Neural cell (in vitro differentiated cells): ENCODE measurements around the gene SERPINE2. TPM values are rescaled to one million over a fixed set of nuclear protein-coding genes. Genes with fewer than 3 reads are reported as not detected.

ENCODE experiments used
- H2AFZ ChIP-seq: fragments of 200-600, 300-800 bp; sonication (generic), shearing (Covaris generic); 2 replicates; pipeline ENCODE4 v1.6.0; 2014; ENCODE audit warnings: low read depth, mild to moderate bottlenecking, antibody characterized with exemption, low read length, moderate library complexity
- H3F3A ChIP-seq: fragments of 200-600 bp; shearing (Covaris generic); 2 replicates; pipeline ENCODE4 v1.6.1; 2016; ENCODE audit warnings: mild to moderate bottlenecking, moderate library complexity, mixed read lengths, antibody characterized with exemption, low read length; ENCODE audit not compliant: insufficient read depth, poor library complexity, severe bottlenecking
- H3K27ac ChIP-seq: fragments of 200-600, 300-800 bp; sonication (generic), shearing (Covaris generic); 2 replicates; pipeline ENCODE4 v1.5.1; 2014; ENCODE audit warnings: mild to moderate bottlenecking, low read length, moderate library complexity
- H3K27me3 ChIP-seq: fragments of 300-800, 200-600 bp; sonication (generic), shearing (Covaris generic); 2 replicates; pipeline ENCODE4 v1.6.0; 2014; ENCODE audit warnings: mild to moderate bottlenecking, low read depth, low read length, moderate library complexity; ENCODE audit not compliant: insufficient read depth
- H3K36me3 ChIP-seq: fragments of 300-800, 200-600 bp; sonication (generic), shearing (Covaris generic); 2 replicates; pipeline ENCODE4 v1.5.1; 2014; ENCODE audit warnings: mild to moderate bottlenecking, antibody characterized with exemption, low read length, moderate library complexity; ENCODE audit not compliant: insufficient read depth
- H3K4me2 ChIP-seq: fragments of 300-800, 200-600 bp; sonication (generic), shearing (Covaris generic); 2 replicates; pipeline ENCODE4 v1.6.0; 2014; ENCODE audit warnings: mild to moderate bottlenecking, low read length
- H3K4me3 ChIP-seq: fragments of 300-800, 200-600 bp; sonication (generic), shearing (Covaris generic); 2 replicates; pipeline ENCODE4 v1.5.1; 2014; ENCODE audit warnings: mild to moderate bottlenecking, low read length, moderate library complexity
- H3K79me2 ChIP-seq: fragments of 200-600 bp; shearing (Covaris generic); replicated peaks from 2 replicates; pipeline ENCODE4 v1.6.0; 2014; ENCODE audit warnings: mild to moderate bottlenecking, low read length, moderate library complexity; ENCODE audit not compliant: insufficient read depth
- H3K9ac ChIP-seq: fragments of 300-800, 200-600 bp; sonication (generic), shearing (Covaris generic); 2 replicates; pipeline ENCODE4 v1.6.1; 2016; ENCODE audit warnings: mild to moderate bottlenecking, low read length, mixed read lengths
- H3K9me2 ChIP-seq: fragments of 200-600 bp; shearing (Covaris generic); 2 replicates; pipeline ENCODE4 v1.6.1; 2016; ENCODE audit warnings: mild to moderate bottlenecking, low read length, mixed read lengths; ENCODE audit not compliant: insufficient read depth
- H3K9me3 ChIP-seq: fragments of 200-600, 300-800 bp; sonication (generic), shearing (Covaris generic); 2 replicates; pipeline ENCODE4 v1.6.1; 2016; ENCODE audit warnings: mild to moderate bottlenecking, mixed run types, low read length, moderate library complexity, mixed read lengths
- H4K20me1 ChIP-seq: fragments of 200-600 bp; shearing (Covaris generic); 2 replicates; pipeline ENCODE4 v1.6.1; 2016; ENCODE audit warnings: mild to moderate bottlenecking, mixed run types; ENCODE audit not compliant: insufficient read depth
- CTCF ChIP-seq: fragments of 450-650 bp; IDR thresholded peaks from 2 replicates; pipeline ENCODE4 v1.5.1; 2014; ENCODE audit warnings: antibody characterized with exemption, mild to moderate bottlenecking, moderate library complexity; ENCODE audit not compliant: poor library complexity, severe bottlenecking
- EP300 ChIP-seq: fragments of 450-650 bp; conservative IDR thresholded peaks from 2 replicates; pipeline ENCODE4 v1.6.1; 2014; ENCODE audit warnings: antibody characterized with exemption, mild to moderate bottlenecking, moderate library complexity; ENCODE audit not compliant: poor library complexity, severe bottlenecking
- EZH2 ChIP-seq: fragments of 200-600, 300-800 bp; shearing (Covaris generic), sonication (generic); IDR thresholded peaks from 2 replicates; pipeline ENCODE4 v1.6.1; 2014; ENCODE audit warnings: antibody characterized with exemption, low read length, borderline replicate concordance, mild to moderate bottlenecking; ENCODE audit not compliant: insufficient read depth, poor library complexity, severe bottlenecking
- MXI1 ChIP-seq: fragments of 450-650 bp; conservative IDR thresholded peaks from 2 replicates; pipeline ENCODE4 v1.6.1; 2014; ENCODE audit warnings: antibody characterized with exemption, mild to moderate bottlenecking; ENCODE audit not compliant: poor library complexity, severe bottlenecking
- POLR2AphosphoS5 ChIP-seq: IDR thresholded peaks from 2 replicates; pipeline ENCODE4 v1.6.1; 2012
- RAD21 ChIP-seq: fragments of 450-650 bp; conservative IDR thresholded peaks from 2 replicates; pipeline ENCODE4 v1.6.1; 2014; ENCODE audit warnings: antibody characterized with exemption, mild to moderate bottlenecking, moderate library complexity
- REST ChIP-seq: IDR thresholded peaks from 2 replicates; pipeline ENCODE4 v1.6.1; 2012; ENCODE audit warnings: borderline replicate concordance
- SMC3 ChIP-seq: fragments of 450-650 bp; conservative IDR thresholded peaks from 2 replicates; pipeline ENCODE4 v1.6.1; 2014; ENCODE audit warnings: antibody characterized with exemption, mild to moderate bottlenecking, moderate library complexity; ENCODE audit not compliant: poor library complexity
- TAF1 ChIP-seq: IDR thresholded peaks from 2 replicates; pipeline ENCODE4 v1.6.1; 2012; ENCODE audit warnings: low read depth
- polyA plus RNA-seq: library from polyadenylated mRNA; depleted of rRNA; stranded (reverse); fragments of >200 nt; gene quantifications from 2 replicates; pipeline ENCODE4 v1.2.3, GENCODE V29; 2014

Gene SERPINE2
- polyA plus RNA-seq, 1 donor from 2014 or later: 38.5 TPM

- Histone ChIP-seq H3K36me3 (no peaks in the 10 kb centered on the region), H3K9ac (no peak overlapping the region), H2AFZ (no peak overlapping the region), H3K9me3 (no peaks in the 10 kb centered on the region), H4K20me1 (no peaks in the 10 kb centered on the region), H3F3A (no peaks in the 10 kb centered on the region), H3K27me3 (no peaks in the 10 kb centered on the region), H3K4me2 (no peak overlapping the region), H3K79me2 (no peaks in the 10 kb centered on the region), H3K27ac (no peak overlapping the region), H3K9me2 (no peaks in the 10 kb centered on the region), H3K4me3 (no peak overlapping the region)
- TF ChIP-seq TAF1: no peak
- TF ChIP-seq EP300: no peak
- TF ChIP-seq SMC3: no peak
- TF ChIP-seq RAD21: no peak
- no peak for TF ChIP-seq REST
- TF ChIP-seq POLR2AphosphoS5: no peak
- no peak for TF ChIP-seq MXI1
- no peak for TF ChIP-seq CTCF
- no peak for TF ChIP-seq EZH2
These were observed 36.5 kb upstream of the SERPINE2 start for GRCh38 chr2:224075588-224075987.

GRCh38 chr2:224073676-224074075, 34.6 kb upstream of the SERPINE2 start:
- H3F3A ChIP-seq: no peaks in the 10 kb centered on the region
- H3K27me3 ChIP-seq: no peaks in the 10 kb centered on the region
- no peaks in the 10 kb centered on the region for H3K9me2 ChIP-seq
- H3K79me2 ChIP-seq: no peaks in the 10 kb centered on the region
- H3K27ac ChIP-seq: no peak overlapping the region
- H3K9ac ChIP-seq: no peak overlapping the region
- no peaks in the 10 kb centered on the region for H4K20me1 ChIP-seq
- H3K36me3 ChIP-seq: no peaks in the 10 kb centered on the region
- H3K4me3 ChIP-seq: no peak overlapping the region
- no peak for TF ChIP-seq SMC3
- TF ChIP-seq CTCF: no peak
- no peak for TF ChIP-seq POLR2AphosphoS5
- no peak for TF ChIP-seq REST
- no peak for TF ChIP-seq EP300
- TF ChIP-seq EZH2: no peak
- TF ChIP-seq TAF1: no peak
- no peak for TF ChIP-seq RAD21
- TF ChIP-seq MXI1: no peak
- H3K4me2 ChIP-seq: no peak overlapping the region
- no peaks in the 10 kb centered on the region for H3K9me3 ChIP-seq
- no peak overlapping the region for H2AFZ ChIP-seq
